Mesenchymal stem cell (in vitro differentiated cells and primary cell): ENCODE data around the gene MINDY1.

Experiments used
- DNase-seq: peaks from one replicate; pipeline ENCODE4 v3.0.0-alpha.2; 2013
- H2AFZ ChIP-seq: one replicate; pipeline ENCODE4 v1.6.1; 2013; ENCODE audit warnings: low read depth, mild to moderate bottlenecking, control low read depth, inconsistent platforms, low read length, moderate library complexity
- H2AK5ac ChIP-seq: 2 replicates; pipeline ENCODE4 v1.6.1; 2013; ENCODE audit warnings: low read length, moderate library complexity, mild to moderate bottlenecking, inconsistent platforms; ENCODE audit not compliant: severe bottlenecking
- H2BK120ac ChIP-seq: one replicate; pipeline ENCODE4 v1.6.1; 2013; ENCODE audit warnings: low read depth, mild to moderate bottlenecking, inconsistent platforms, low read length, moderate library complexity
- H2BK12ac ChIP-seq, 2 experiments: one replicate each; pipeline ENCODE4 v1.6.1; 2013; ENCODE audit warnings: inconsistent platforms in 2 of 2, low read length in 2 of 2, mild to moderate bottlenecking in 2 of 2, moderate library complexity in 2 of 2, control low read depth in 1 of 2
- H2BK15ac ChIP-seq: one replicate; pipeline ENCODE4 v1.6.1; 2013; ENCODE audit warnings: mild to moderate bottlenecking, low read depth, inconsistent platforms; ENCODE audit not compliant: poor library complexity, severe bottlenecking
- H2BK5ac ChIP-seq: 2 replicates; pipeline ENCODE4 v1.6.1; 2013; ENCODE audit warnings: low read depth, mild to moderate bottlenecking, low read length, control low read depth, inconsistent platforms; ENCODE audit not compliant: poor library complexity, severe bottlenecking
- H3K14ac ChIP-seq, 2 experiments: one replicate each; pipeline ENCODE4 v1.6.1; 2013; ENCODE audit warnings: inconsistent platforms in 2 of 2, low read length in 2 of 2, control low read depth in 1 of 2, mild to moderate bottlenecking in 1 of 2, moderate library complexity in 1 of 2
- H3K18ac ChIP-seq, 2 experiments: one replicate each; pipeline ENCODE4 v1.6.1; 2013; ENCODE audit warnings: inconsistent platforms in 2 of 2, low read length in 2 of 2, control low read depth in 1 of 2, low read depth in 1 of 2, mild to moderate bottlenecking in 1 of 2
- H3K23ac ChIP-seq, 2 experiments: one replicate each; pipeline ENCODE4 v1.6.1; 2013; ENCODE audit warnings: inconsistent platforms in 2 of 2, low read length in 2 of 2, mild to moderate bottlenecking in 2 of 2, moderate library complexity in 2 of 2, control low read depth in 1 of 2
- H3K27ac ChIP-seq: 2 replicates; pipeline ENCODE4 v1.5.1; 2013; ENCODE audit warnings: mild to moderate bottlenecking, moderate library complexity, low read length, control low read depth, inconsistent platforms; ENCODE audit not compliant: poor library complexity, severe bottlenecking
- H3K27me3 ChIP-seq, 2 experiments: 2 replicates each; pipeline versions ENCODE4 v1.6.1 to v1.7.0; 2013; ENCODE audit warnings: low read length in 2 of 2, mild to moderate bottlenecking in 2 of 2, moderate library complexity in 2 of 2, control low read depth in 1 of 2, inconsistent platforms in 1 of 2; ENCODE audit not compliant: control insufficient read depth in 1 of 2, insufficient read depth in 1 of 2
- H3K36me3 ChIP-seq, 2 experiments: 2 replicates each; pipeline versions ENCODE4 v1.6.1 to v1.7.0; 2013; ENCODE audit warnings: low read length in 2 of 2, control low read depth in 1 of 2, inconsistent platforms in 1 of 2, low read depth in 1 of 2, mild to moderate bottlenecking in 1 of 2; ENCODE audit not compliant: insufficient read depth in 2 of 2, control insufficient read depth in 1 of 2
- H3K4ac ChIP-seq, 2 experiments: one replicate each; pipeline ENCODE4 v1.6.1; 2013; ENCODE audit warnings: inconsistent platforms in 2 of 2, low read length in 2 of 2, mild to moderate bottlenecking in 2 of 2, moderate library complexity in 2 of 2, control low read depth in 1 of 2, low read depth in 1 of 2
- H3K4me1 ChIP-seq: 2 replicates; pipeline ENCODE4 v1.6.1; 2013; ENCODE audit warnings: low read depth, low read length, control low read depth; ENCODE audit not compliant: control insufficient read depth, insufficient read depth
- H3K4me2 ChIP-seq: 2 replicates; pipeline ENCODE4 v1.6.1; 2013; ENCODE audit warnings: low read length, mild to moderate bottlenecking, inconsistent platforms; ENCODE audit not compliant: poor library complexity, severe bottlenecking
- H3K4me3 ChIP-seq, 2 experiments: 2 replicates each; pipeline versions ENCODE4 v1.5.1 to v1.7.0; 2013; ENCODE audit warnings: low read length in 2 of 2, mild to moderate bottlenecking in 2 of 2, control low read depth in 1 of 2, low read depth in 1 of 2; ENCODE audit not compliant: insufficient read depth in 1 of 2
- H3K79me1 ChIP-seq: replicated peaks from 2 replicates; pipeline ENCODE4 v1.6.1; 2013; ENCODE audit warnings: mild to moderate bottlenecking, control low read depth, low read length, inconsistent platforms; ENCODE audit not compliant: poor library complexity, severe bottlenecking
- H3K9ac ChIP-seq: 2 replicates; pipeline ENCODE4 v1.7.0; 2013; ENCODE audit warnings: mild to moderate bottlenecking, low read length, moderate library complexity
- H3K9me3 ChIP-seq: 2 replicates; pipeline ENCODE4 v1.7.0; 2013; ENCODE audit warnings: mild to moderate bottlenecking, low read length; ENCODE audit not compliant: control insufficient read depth
- H4K8ac ChIP-seq: one replicate; pipeline ENCODE4 v1.6.1; 2013; ENCODE audit warnings: inconsistent platforms, mild to moderate bottlenecking, low read length, moderate library complexity
- H4K91ac ChIP-seq: one replicate; pipeline ENCODE4 v1.6.1; 2013; ENCODE audit warnings: mild to moderate bottlenecking, low read length, inconsistent platforms
- whole genome bisulfite sequencing: methylation state at CpG from one replicate; pipeline ENCODE4 v1.1.7; 2013; ENCODE audit warnings: mixed read lengths; 5-methylcytosine and 5-hydroxymethylcytosine counted together

Gene MINDY1

GRCh38 chr1:151009206-151009587, 2.5 kb upstream of the MINDY1 start:
- H2BK5ac ChIP-seq, result no peak overlapping the region
- WGBS, result 81% methylated on average over 3 of the region's 3 CpGs
- peak overlapping the region; percentile 73 for H3K4me2 ChIP-seq
- no peak overlapping the region for H2BK120ac ChIP-seq
- no peak overlapping the region for H2BK15ac ChIP-seq
- H3K18ac ChIP-seq, result peak overlapping the region in 1 of 2 experiments; percentile 35
- H3K4me3 ChIP-seq, result peak overlapping the region; percentile 73 to 93
- DNase-seq, result no peak
- peaks cover 19% of the 10 kb centered on the region for H3K4me1 ChIP-seq
- no peaks in the 10 kb centered on the region for H3K9me3 ChIP-seq
- no peak overlapping the region for H4K91ac ChIP-seq
- peak overlapping the region; percentile 46 for H3K27ac ChIP-seq
- H2BK12ac ChIP-seq, result no peak overlapping the region
- H3K36me3 ChIP-seq, result no peaks in the 10 kb centered on the region
- no peak overlapping the region for H3K23ac ChIP-seq
- no peak overlapping the region for H3K14ac ChIP-seq
- H2AK5ac ChIP-seq, result no peak overlapping the region
- peaks cover 13% of the 10 kb centered on the region for H3K79me1 ChIP-seq
- peak overlapping the region in 1 of 2 experiments; percentile 18 for H3K4ac ChIP-seq
- no peak overlapping the region for H4K8ac ChIP-seq
- peak overlapping the region; percentile 97 for H3K9ac ChIP-seq
- H2AFZ ChIP-seq, result no peak overlapping the region
- no peaks in the 10 kb centered on the region for H3K27me3 ChIP-seq

GRCh38 chr1:151008244-151009205, 1.8 kb upstream of the MINDY1 start, which contains the start of gene PRUNE1:
PRUNE1 (plus strand) TSS chr1:151008449; CDS start chr1:151008633, 184 bp downstream.
- WGBS, result under 1% methylated on average over 64 of the region's 69 CpGs
- Histone ChIP-seq H2BK15ac (no peak within 1 kb of the TSS), H3K27me3 (no peaks in the 10 kb centered on the region), H4K8ac (peak within 1 kb of the TSS; percentile 93), H3K36me3 (no peaks in the 10 kb centered on the region), H3K79me1 (peaks cover 12% of the 10 kb centered on the region), H4K91ac (peak within 1 kb of the TSS; percentile 80), H2BK12ac (peak within 1 kb of the TSS; percentile 49 to 59), H3K4ac (peak within 1 kb of the TSS; percentile 92), H2AK5ac (no peak within 1 kb of the TSS), H3K14ac (peak within 1 kb of the TSS in 1 of 2 experiments; percentile 63), H3K9me3 (no peaks in the 10 kb centered on the region), H3K27ac (peak within 1 kb of the TSS; percentile 49), H2AFZ (peak within 1 kb of the TSS; percentile 83), H3K9ac (peak within 1 kb of the TSS; percentile 97), H3K4me2 (peak within 1 kb of the TSS; percentile 73), H3K23ac (peak within 1 kb of the TSS; percentile 2 to 51), H2BK5ac (peak within 1 kb of the TSS; percentile 2), H3K4me3 (peak within 1 kb of the TSS; percentile 73 to 93), H2BK120ac (no peak within 1 kb of the TSS), H3K4me1 (peaks cover 19% of the 10 kb centered on the region), H3K18ac (peak within 1 kb of the TSS; percentile 85 to 90)
- DNase-seq, result peak; percentile 99

GRCh38 chr1:151007853-151008243, 1.1 kb upstream of the MINDY1 start:
- H2BK12ac ChIP-seq, result peak overlapping the region in 1 of 2 experiments; percentile 1
- peaks cover 13% of the 10 kb centered on the region for H3K79me1 ChIP-seq
- no peak for DNase-seq
- no peak overlapping the region for H2AK5ac ChIP-seq
- peak overlapping the region in 1 of 2 experiments; percentile 93 for H3K4me3 ChIP-seq
- H3K18ac ChIP-seq, result no peak overlapping the region
- H3K27me3 ChIP-seq, result no peaks in the 10 kb centered on the region
- H3K14ac ChIP-seq, result no peak overlapping the region
- WGBS, result 68% methylated on average over 3 of the region's 4 CpGs
- H3K4me2 ChIP-seq, result peak overlapping the region; percentile 57
- peak overlapping the region; percentile 97 for H3K9ac ChIP-seq
- no peak overlapping the region for H4K8ac ChIP-seq
- H3K9me3 ChIP-seq, result no peaks in the 10 kb centered on the region
- peaks cover 17% of the 10 kb centered on the region for H3K4me1 ChIP-seq
- H2AFZ ChIP-seq, result no peak overlapping the region
- peaks cover 0 to 3% of the 10 kb centered on the region in 2 experiments for H3K36me3 ChIP-seq
- peak overlapping the region; percentile 49 for H3K27ac ChIP-seq
- H2BK120ac ChIP-seq, result no peak overlapping the region
- no peak overlapping the region for H2BK15ac ChIP-seq
- H3K23ac ChIP-seq, result no peak overlapping the region
- H3K4ac ChIP-seq, result no peak overlapping the region
- H2BK5ac ChIP-seq, result no peak overlapping the region
- no peak overlapping the region for H4K91ac ChIP-seq

GRCh38 chr1:151005729-151006319, 878 bp downstream of the MINDY1 start:
- Histone ChIP-seq H2BK5ac (no peak overlapping the region), H3K27ac (peak overlapping the region; percentile 85), H3K4ac (peak overlapping the region in 1 of 2 experiments; percentile 74), H2BK120ac (no peak overlapping the region), H3K9ac (peak overlapping the region; percentile 97), H3K4me1 (peaks cover 25% of the 10 kb centered on the region), H3K36me3 (peaks cover 8 to 18% of the 10 kb centered on the region in 2 experiments), H3K9me3 (no peaks in the 10 kb centered on the region), H4K8ac (peak overlapping the region; percentile 41), H2AK5ac (peak overlapping the region; percentile 27), H3K23ac (no peak overlapping the region), H3K4me3 (peak overlapping the region; percentile 60 to 81), H3K4me2 (peak overlapping the region; percentile 82), H2AFZ (peak overlapping the region; percentile 60), H3K18ac (peak overlapping the region in 1 of 2 experiments; percentile 95), H4K91ac (no peak overlapping the region), H3K14ac (no peak overlapping the region), H2BK15ac (peak overlapping the region; percentile 82), H2BK12ac (no peak overlapping the region), H3K27me3 (no peaks in the 10 kb centered on the region), H3K79me1 (peaks cover 16% of the 10 kb centered on the region)
- WGBS, result 92% methylated on average over 2 of the region's 4 CpGs
- no peak for DNase-seq
